Common myeloid progenitor, CD34-positive (primary cell): ENCODE measurements around the gene EME2.

Source experiments
- CTCF ChIA-PET: fragments of 350-600 bp; sonication (Branson Sonifier 250); formaldehyde crosslinking; loops from one replicate; lab custom pipeline; 2021; ENCODE audit warnings: antibody characterized with exemption; lab: Charles Lee
- POLR2A ChIA-PET: fragments of 350-600 bp; sonication (Branson Sonifier 250); formaldehyde crosslinking; loops from one replicate; lab custom pipeline; 2021; ENCODE audit warnings: antibody characterized with exemption; lab: Charles Lee
- DNase-seq, 3 donors: peaks; one replicate each; pipeline versions ENCODE4 v3.0.0 to v3.0.0-alpha.2; 2013
- H3K27ac ChIP-seq, 2 experiments: 1 replicate in 1 of 2; 2 replicates in 1 of 2; pipeline ENCODE4 v1.7.0; 2013; ENCODE audit warnings: inconsistent platforms in 2 of 2, low read length in 2 of 2, mild to moderate bottlenecking in 2 of 2, low read depth in 1 of 2, moderate library complexity in 1 of 2; ENCODE audit not compliant: severe bottlenecking in 2 of 2, insufficient read depth in 1 of 2, poor library complexity in 1 of 2
- H3K27me3 ChIP-seq, 5 experiments: replicated peaks in 2 of 5; 1 replicate in 3 of 5; 2 replicates in 2 of 5; pipeline versions ENCODE4 v1.6.1 to v1.7.0; 2013; ENCODE audit warnings: low read length in 4 of 5, mild to moderate bottlenecking in 2 of 5, moderate library complexity in 2 of 5, inconsistent platforms in 1 of 5; ENCODE audit not compliant: insufficient read depth in 5 of 5, control insufficient read depth in 4 of 5
- H3K36me3 ChIP-seq, 4 experiments: 1 replicate in 2 of 4; 2 replicates in 2 of 4; pipeline versions ENCODE4 v1.6.1 to v1.7.0; 2013; ENCODE audit warnings: low read length in 3 of 4, control low read depth in 1 of 4, mild to moderate bottlenecking in 1 of 4; ENCODE audit not compliant: control insufficient read depth in 4 of 4, insufficient read depth in 4 of 4
- H3K4me1 ChIP-seq, 4 experiments: 1 replicate in 3 of 4; 2 replicates in 1 of 4; pipeline versions ENCODE4 v1.6.1 to v1.7.1; 2013; ENCODE audit warnings: low read length in 3 of 4, mild to moderate bottlenecking in 3 of 4, control low read depth in 1 of 4, inconsistent platforms in 1 of 4, moderate library complexity in 1 of 4; ENCODE audit not compliant: control insufficient read depth in 4 of 4, insufficient read depth in 4 of 4; ENCODE audit errors: control extremely low read depth in 1 of 4
- H3K4me3 ChIP-seq, 7 experiments: 1 replicate in 4 of 7; 2 replicates in 3 of 7; pipeline versions ENCODE4 v1.5.1 to v1.7.0; 2013; ENCODE audit warnings: mild to moderate bottlenecking in 7 of 7, low read length in 6 of 7, moderate library complexity in 6 of 7, inconsistent platforms in 2 of 7, low read depth in 2 of 7, control low read depth in 1 of 7; ENCODE audit not compliant: insufficient read depth in 4 of 7, control insufficient read depth in 1 of 7; ENCODE audit errors: extremely low read depth in 1 of 7
- H3K9me3 ChIP-seq, 5 experiments: 1 replicate in 4 of 5; 2 replicates in 1 of 5; pipeline versions ENCODE4 v1.6.1 to v1.7.1; 2013; ENCODE audit warnings: low read length in 4 of 5, mild to moderate bottlenecking in 2 of 5, inconsistent platforms in 1 of 5, low read depth in 1 of 5, moderate library complexity in 1 of 5; ENCODE audit not compliant: control insufficient read depth in 4 of 5, insufficient read depth in 2 of 5; ENCODE audit errors: control extremely low read depth in 1 of 5
- WGBS: methylation state at CpG from one replicate; pipeline ENCODE4 v1.1.5; 2013; ENCODE audit not compliant: insufficient coverage; 5-methylcytosine and 5-hydroxymethylcytosine counted together

The EME2 gene

DNA sequence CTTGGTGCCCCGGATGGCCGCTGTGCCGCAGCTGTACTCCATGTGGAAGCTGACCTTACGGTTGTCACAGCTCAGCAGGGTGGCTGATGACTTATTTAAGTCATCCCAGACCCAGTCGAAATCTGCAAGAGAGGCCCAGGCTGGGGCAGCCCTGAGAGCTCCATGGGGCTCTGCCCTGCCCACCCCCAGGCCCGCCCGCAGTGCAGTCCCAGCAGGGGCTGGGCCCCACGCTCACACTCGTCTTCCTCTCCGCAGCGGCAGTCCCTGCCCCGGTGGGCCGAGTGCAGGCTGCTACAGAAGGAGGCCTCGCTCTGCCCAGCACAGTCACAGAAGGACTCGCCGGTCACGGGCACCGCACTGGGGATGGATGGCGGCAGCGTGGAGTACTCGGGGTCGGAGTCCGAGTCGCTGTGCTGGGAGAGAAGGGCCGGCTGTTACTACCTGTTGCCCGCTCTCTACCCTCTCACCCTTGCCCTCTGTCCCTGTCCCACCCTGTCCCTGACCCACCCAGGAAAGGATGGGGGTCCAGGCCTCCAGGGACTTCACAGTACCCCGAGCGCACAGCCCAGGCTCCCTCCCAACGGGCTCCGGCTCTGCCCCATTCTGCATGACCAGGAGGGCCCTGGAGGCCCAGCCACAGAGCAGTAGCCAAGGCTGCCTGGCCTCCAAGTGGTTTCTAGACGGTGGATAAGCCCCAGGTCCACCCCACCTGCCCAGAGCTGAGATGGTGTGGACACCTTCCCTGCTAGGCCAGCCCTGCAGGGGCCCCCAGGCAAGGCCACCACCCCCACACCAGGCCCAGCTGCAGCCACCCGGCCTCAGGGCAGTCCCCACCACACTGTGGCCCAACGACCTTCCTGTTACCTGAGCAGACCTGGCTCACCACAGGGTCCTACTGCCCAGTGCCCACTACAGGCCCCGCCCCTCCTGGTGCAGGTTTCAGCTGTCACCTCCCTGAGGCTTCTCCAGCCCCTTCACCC lies 5.9 kb downstream of the EME2 start:
- no peaks in the 10 kb centered on the region for H3K27me3 ChIP-seq
- CTCF ChIA-PET: interaction anchor here (0.6 to 0.7 kb wide), 2 partner anchors 19 to 133 kb away, joined by 3 read pairs; no protein-coding TSS in a partner anchor
- no peak for DNase-seq
- POLR2A ChIA-PET: interaction anchor here (0.6 to 1.1 kb wide), 2 partner anchors 13 to 23 kb away, joined by 3 to 4 read pairs; no protein-coding TSS in a partner anchor
- no peak overlapping the region for H3K4me3 ChIP-seq
- H3K36me3 ChIP-seq: peaks cover 0 to 61% (median 42%) of the 10 kb centered on the region in 4 experiments
- peaks cover 5 to 29% (median 27%) of the 10 kb centered on the region in 4 experiments for H3K4me1 ChIP-seq
- H3K27ac ChIP-seq: no peak overlapping the region
- WGBS: 96% methylated on average over 31 of the region's 34 CpGs
- no peaks in the 10 kb centered on the region for H3K9me3 ChIP-seq

DNA sequence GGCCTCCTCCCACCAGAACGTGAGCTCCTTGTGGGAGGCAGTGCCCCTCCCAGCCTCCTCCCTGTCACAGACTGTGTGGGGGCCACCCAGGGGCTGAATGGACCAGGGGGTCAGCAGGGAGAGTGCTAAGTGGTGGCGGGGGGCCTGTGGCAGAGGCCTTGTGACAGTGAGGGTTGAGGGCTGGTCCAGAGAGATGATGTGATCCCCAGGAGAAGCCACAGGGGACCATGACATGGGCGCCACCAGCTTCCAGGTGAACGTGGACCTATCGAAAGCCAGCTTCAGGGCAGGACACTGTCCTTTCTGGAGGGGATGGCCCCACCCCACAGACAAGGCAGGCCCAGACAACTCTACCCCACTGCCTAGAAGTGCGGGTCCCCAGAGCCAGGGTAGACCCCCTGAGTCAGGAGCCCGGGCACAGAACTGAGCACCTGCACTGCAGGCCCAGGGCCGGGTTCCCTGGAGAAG lies 6.7 kb downstream of the EME2 start:
- no peak for DNase-seq
- Histone ChIP-seq H3K4me3 (no peak overlapping the region), H3K27ac (no peak overlapping the region), H3K36me3 (peaks cover 0 to 61% (median 42%) of the 10 kb centered on the region in 4 experiments), H3K4me1 (peaks cover 5 to 28% (median 27%) of the 10 kb centered on the region in 4 experiments), H3K9me3 (no peaks in the 10 kb centered on the region), H3K27me3 (no peaks in the 10 kb centered on the region)
- ChIA-PET CTCF (interaction anchor here (0.7 kb wide), 1 partner anchor 133 kb away, joined by 3 read pairs; no protein-coding TSS in a partner anchor), POLR2A (no interaction called here)
- WGBS: 100% methylated on average over 6 of the region's 8 CpGs

DNA sequence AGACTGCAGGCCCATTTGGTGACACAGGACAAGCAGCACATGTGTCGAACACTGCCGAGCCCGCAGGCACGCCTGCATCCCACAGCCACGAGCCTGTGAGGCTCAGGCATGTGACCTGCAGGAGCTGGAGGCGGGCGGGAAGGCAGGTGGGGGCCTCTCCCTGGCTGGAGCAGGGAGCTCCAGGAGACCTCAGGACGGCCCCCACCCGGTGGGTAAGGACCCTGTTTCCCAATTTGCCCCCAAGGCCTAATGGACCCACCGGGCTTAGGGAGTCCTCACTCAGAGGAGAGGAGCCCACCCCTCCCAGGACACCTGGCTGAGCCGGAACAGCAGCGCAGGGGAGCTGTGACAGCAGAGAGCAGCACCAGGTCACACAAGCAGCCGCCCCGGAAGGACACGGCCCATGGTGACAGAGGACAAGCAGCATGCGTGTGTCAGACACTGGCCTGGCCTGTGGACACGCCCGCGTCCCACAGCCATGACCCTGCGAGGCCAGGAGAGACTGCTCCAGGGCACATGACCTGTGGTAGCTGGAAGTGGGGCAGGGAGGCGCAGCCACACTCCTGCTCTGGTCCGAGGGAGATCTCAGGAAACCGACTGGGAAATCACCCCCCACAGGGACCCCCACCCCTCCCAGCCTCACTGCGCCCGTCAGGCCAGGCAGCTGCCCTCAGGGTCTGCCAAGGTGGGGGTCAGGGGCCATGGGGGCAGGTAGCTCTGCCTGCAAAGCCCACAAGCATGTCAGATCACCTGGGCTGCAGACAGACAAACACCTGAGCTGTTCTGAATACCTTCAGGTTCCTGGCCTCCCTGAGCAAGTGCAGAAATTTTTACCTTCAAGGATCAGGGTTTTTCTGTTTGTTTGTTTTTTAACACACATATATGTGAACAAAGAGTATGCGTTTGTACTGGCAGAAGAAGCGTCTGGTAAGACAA lies 7.4 kb downstream of the EME2 start:
- Histone ChIP-seq H3K36me3 (peaks cover 0 to 61% (median 39%) of the 10 kb centered on the region in 4 experiments), H3K27me3 (no peaks in the 10 kb centered on the region), H3K4me3 (no peak overlapping the region), H3K4me1 (peaks cover 0 to 22% (median 21%) of the 10 kb centered on the region in 4 experiments), H3K27ac (no peak overlapping the region), H3K9me3 (no peaks in the 10 kb centered on the region)
- ChIA-PET CTCF (interaction anchor here (0.9 kb wide), 1 partner anchor 20 kb away, joined by 3 read pairs; no protein-coding TSS in a partner anchor), POLR2A (no interaction called here)
- WGBS: 96% methylated on average over 24 of the region's 27 CpGs
- no peak for DNase-seq

DNA sequence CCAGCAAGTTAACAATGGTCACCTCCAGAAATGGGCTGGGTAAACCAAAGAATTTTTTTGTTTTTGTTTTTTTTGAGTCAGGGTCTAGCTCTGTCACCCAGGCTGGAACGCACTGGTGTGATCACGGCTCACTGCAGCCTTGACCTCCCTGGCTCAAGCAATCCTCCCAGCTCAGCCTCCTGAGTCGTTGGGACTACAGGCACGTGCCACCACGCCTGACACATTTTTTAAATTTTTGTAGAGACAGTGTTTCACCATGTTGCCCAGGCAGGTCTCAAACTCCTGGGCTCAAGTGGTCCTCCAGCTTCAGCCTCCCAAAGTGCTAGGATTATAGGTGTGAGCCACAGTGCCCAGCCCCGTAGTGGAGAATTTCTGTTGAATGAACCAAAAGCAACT lies 8.1 kb downstream of the EME2 start:
- peak overlapping the region in 2 of 7 experiments; percentile 90 to 93 for H3K4me3 ChIP-seq
- no peaks in the 10 kb centered on the region for H3K9me3 ChIP-seq
- H3K4me1 ChIP-seq: peaks cover 0 to 22% (median 21%) of the 10 kb centered on the region in 4 experiments
- H3K27me3 ChIP-seq: no peaks in the 10 kb centered on the region
- POLR2A ChIA-PET: no interaction called here
- no peak for DNase-seq
- 97% methylated on average over 6 of the region's 6 CpGs for WGBS
- CTCF ChIA-PET: interaction anchor here (0.9 kb wide), 1 partner anchor 21 kb away, joined by 3 read pairs; no protein-coding TSS in a partner anchor
- no peak overlapping the region for H3K27ac ChIP-seq
- H3K36me3 ChIP-seq: peaks cover 0 to 55% (median 34%) of the 10 kb centered on the region in 4 experiments

DNA sequence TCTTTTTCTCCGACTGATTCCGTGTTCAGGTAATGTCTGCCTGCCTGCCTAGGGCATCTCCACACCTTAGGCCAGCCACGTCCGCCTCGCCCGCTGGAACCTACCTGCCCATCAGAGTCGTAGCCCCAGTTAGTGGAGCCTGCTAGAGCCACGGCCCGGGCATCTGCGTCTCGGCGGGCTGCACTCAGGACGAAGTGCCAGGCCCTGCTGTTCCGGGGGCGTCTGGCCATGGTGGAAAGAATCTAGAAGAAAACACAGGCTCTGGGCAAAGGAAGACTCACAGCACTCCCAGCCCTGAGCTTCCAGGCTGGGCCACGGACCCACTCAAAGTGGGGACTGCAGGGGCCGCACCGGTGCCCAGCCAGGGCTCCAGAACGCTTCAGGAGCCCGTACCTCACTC lies 8.6 kb downstream of the EME2 start:
- Histone ChIP-seq H3K9me3 (no peaks in the 10 kb centered on the region), H3K4me3 (peak overlapping the region; percentile 46 to 95 (median 90)), H3K36me3 (peaks cover 0 to 55% (median 34%) of the 10 kb centered on the region in 4 experiments), H3K27me3 (no peaks in the 10 kb centered on the region), H3K4me1 (peaks cover 0 to 22% (median 21%) of the 10 kb centered on the region in 4 experiments), H3K27ac (peak overlapping the region in 1 of 2 experiments; percentile 79)
- CTCF ChIA-PET: interaction anchor here (1.7 to 1.8 kb wide), 2 partner anchors 7 to 9 kb away, joined by 5 to 9 read pairs; partner anchors contain the start of genes EME2 and MRPS34
- POLR2A ChIA-PET: interaction anchor here (0.7 kb wide), 1 partner anchor 7 kb away, joined by 3 read pairs; no protein-coding TSS in a partner anchor
- 86% methylated on average over 14 of the region's 20 CpGs for WGBS
- no peak for DNase-seq

DNA sequence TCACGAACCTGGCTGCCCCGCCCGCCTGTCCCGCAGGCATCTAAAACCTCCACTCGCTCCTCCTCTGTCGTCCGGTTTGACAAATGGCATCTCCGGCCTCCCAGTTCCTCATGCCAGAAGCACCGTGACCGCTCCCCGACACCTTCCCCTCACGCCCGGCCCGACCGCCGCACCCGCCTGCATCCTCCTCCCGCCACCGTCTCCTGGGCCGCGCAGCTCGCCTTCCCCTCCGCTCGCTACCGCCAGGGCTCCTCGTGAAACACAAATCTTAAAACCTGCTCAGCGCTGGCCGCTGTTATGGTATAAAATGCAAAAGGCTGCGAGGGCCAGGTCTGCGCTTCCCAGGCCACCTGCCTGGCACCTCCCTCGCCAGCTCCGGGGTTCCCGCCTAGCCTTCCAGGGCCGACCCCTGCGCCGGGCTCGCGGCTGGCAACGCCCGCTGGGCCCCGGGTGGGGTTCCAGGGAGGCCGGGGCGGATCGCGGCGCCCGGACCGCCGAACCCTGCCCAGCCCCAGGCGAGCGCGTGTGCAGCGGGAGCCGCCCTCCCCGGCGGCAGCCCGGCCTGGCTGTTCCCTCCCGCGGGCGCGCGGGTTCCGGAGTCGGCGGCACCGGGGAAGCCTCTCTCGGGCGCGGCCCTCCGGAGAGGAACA lies 9.3 kb downstream of the EME2 start:
- peak; percentile 31 to 72 (median 68) for DNase-seq
- H3K4me1 ChIP-seq: peaks cover 0 to 22% (median 21%) of the 10 kb centered on the region in 4 experiments
- H3K27ac ChIP-seq: peak overlapping the region; percentile 33 to 79
- POLR2A ChIA-PET: interaction anchor here (0.7 to 1.0 kb wide), 3 partner anchors 8 to 161 kb away, joined by 3 read pairs; partner anchors contain the start of genes EME2, MRPS34 and MSRB1
- peaks cover 0 to 55% (median 35%) of the 10 kb centered on the region in 4 experiments for H3K36me3 ChIP-seq
- WGBS: 2% methylated on average over 57 of the region's 70 CpGs
- no peaks in the 10 kb centered on the region for H3K9me3 ChIP-seq
- CTCF ChIA-PET: interaction anchor here (1.7 to 2.6 kb wide), 3 partner anchors 8 to 32 kb away, joined by 5 to 10 read pairs (median 9); partner anchors contain the start of genes EME2 and MRPS34
- H3K4me3 ChIP-seq: peak overlapping the region; percentile 46 to 95 (median 90)
- no peaks in the 10 kb centered on the region for H3K27me3 ChIP-seq
